A673 (cell line): ENCODE results near the gene ANKMY1. TPM values are rescaled to one million over a fixed set of nuclear protein-coding genes. Genes with fewer than 3 reads are reported as not detected.

ENCODE experiments used
- BruUV-seq: library from RNA; stranded (reverse); fragments of 400-500 nt; replicated peaks from 2 replicates; lab custom pipeline; 2021; lab: Mats Ljungman, UMichigan
- CTCF ChIA-PET: fragments of 300-600 bp; sonication (Branson Sonifier 250); formaldehyde crosslinking; loops from one replicate; lab custom pipeline; 2022; ENCODE audit warnings: antibody characterized with exemption; lab: Charles Lee
- POLR2A ChIA-PET: fragments of 300-600 bp; sonication (Branson Sonifier 250); formaldehyde crosslinking; loops from one replicate; lab custom pipeline; 2022; ENCODE audit warnings: antibody characterized with exemption; ENCODE audit not compliant: low non-redundant PET; lab: Charles Lee
- DNase-seq: peaks from one replicate; pipeline ENCODE4 v3.0.0-alpha.2; 2015; ENCODE audit warnings: low spot score
- H3K27ac ChIP-seq: fragments of 200-600 bp; sonication (generic); 2 replicates; pipeline ENCODE4 v1.5.1; 2016; ENCODE audit warnings: mixed run types, low read depth, mild to moderate bottlenecking, mixed read lengths, antibody characterized with exemption, low read length; ENCODE audit not compliant: poor library complexity, severe bottlenecking
- H3K27me3 ChIP-seq: fragments of 200-600 bp; sonication (generic); replicated peaks from 2 replicates; pipeline ENCODE4 v1.6.1; 2017; ENCODE audit warnings: mixed run types, low read depth, mild to moderate bottlenecking, mixed read lengths, antibody characterized with exemption, low read length; ENCODE audit not compliant: insufficient read depth, poor library complexity
- H3K36me3 ChIP-seq: fragments of 200-600 bp; sonication (generic); 2 replicates; pipeline ENCODE4 v1.6.1; 2016; ENCODE audit warnings: mixed run types, mild to moderate bottlenecking, mixed read lengths, antibody characterized with exemption, low read length; ENCODE audit not compliant: insufficient read depth, poor library complexity, severe bottlenecking
- H3K4me1 ChIP-seq: fragments of 200-600 bp; sonication (generic); 2 replicates; pipeline ENCODE4 v1.6.1; 2017; ENCODE audit warnings: mixed run types, mild to moderate bottlenecking, mixed read lengths, antibody characterized with exemption, low read length; ENCODE audit not compliant: insufficient read depth, poor library complexity, severe bottlenecking
- H3K4me3 ChIP-seq: fragments of 200-600 bp; sonication (generic); 2 replicates; pipeline ENCODE4 v1.5.1; 2016; ENCODE audit warnings: low read depth, mixed run types, mild to moderate bottlenecking, mixed read lengths, low read length; ENCODE audit not compliant: poor library complexity, severe bottlenecking
- H3K9me3 ChIP-seq: fragments of 200-600 bp; sonication (generic); 2 replicates; pipeline ENCODE4 v1.6.1; 2016; ENCODE audit warnings: mixed run types, low read depth, mild to moderate bottlenecking, mixed read lengths, antibody characterized with exemption, low read length; ENCODE audit not compliant: poor library complexity, severe bottlenecking
- CTCF ChIP-seq: fragments of 300-800, 200-600 bp; sonication (generic); conservative IDR thresholded peaks from 2 replicates; pipeline ENCODE4 v1.5.1; 2017; ENCODE audit warnings: low read depth, mild to moderate bottlenecking, antibody characterized with exemption, low read length, moderate library complexity, mixed read lengths
- EZH2 ChIP-seq: fragments of 200-600 bp; sonication (generic); IDR thresholded peaks from 2 replicates; pipeline ENCODE4 v1.6.1; 2017; ENCODE audit warnings: borderline replicate concordance, low read depth, mild to moderate bottlenecking, mixed read lengths, antibody characterized with exemption, low read length; ENCODE audit not compliant: poor library complexity, severe bottlenecking
- intact Hi-C: fragments of 100-400 bp; cut with micrococcal nuclease; formaldehyde crosslinking; loops from one replicate; pipeline ENCODE4 v1.10.0; 2022; ENCODE audit not compliant: unreplicated experiment
- total RNA-seq: library from RNA; stranded (reverse); gene quantifications from 2 replicates; pipeline ENCODE4 v1.2.3, GENCODE V29; 2021

ANKMY1 gene
- total RNA-seq, 1 experiment from 2014 or later = 21.8 TPM

DNA sequence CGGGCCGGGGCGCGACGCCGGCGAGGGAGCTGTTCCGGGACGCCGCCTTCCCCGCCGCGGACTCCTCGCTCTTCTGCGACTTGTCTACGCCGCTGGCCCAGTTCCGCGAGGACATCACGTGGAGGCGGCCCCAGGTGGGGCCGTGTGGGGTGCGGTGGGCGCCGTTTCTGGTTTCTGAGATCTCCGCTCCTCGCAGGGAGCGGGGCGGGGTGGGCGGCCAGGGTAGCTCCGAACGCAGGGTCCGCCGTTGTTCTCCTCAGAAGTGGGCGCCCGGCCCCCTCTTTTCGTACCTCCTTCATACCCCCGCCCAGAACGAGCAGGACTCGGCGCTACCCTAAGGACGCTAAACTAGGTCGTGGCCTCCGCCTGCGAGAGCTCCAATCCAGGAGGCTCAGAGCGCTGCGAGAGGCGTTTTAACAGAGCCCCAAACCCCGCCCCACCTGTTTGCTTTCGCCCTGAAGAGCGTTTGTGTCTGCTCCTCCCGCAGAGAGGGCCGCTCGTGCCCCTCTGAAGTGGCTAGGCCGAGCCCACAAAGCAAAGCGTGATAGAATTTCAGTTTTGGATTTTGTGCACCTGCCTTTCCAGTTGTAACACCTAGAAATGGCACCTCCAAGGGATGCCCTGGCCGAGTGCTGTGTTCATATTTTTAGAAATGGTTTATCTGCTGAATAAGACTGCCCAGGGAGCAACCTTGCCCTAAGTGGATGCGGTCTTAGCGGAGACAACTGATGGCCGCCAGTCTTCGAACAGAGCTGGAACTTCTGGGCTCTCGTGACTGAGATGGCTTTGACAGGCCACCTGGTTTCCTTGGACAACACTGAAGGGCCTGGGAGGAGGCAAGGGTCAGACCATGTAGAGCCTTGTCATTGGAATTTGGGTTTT, 29.4 kb upstream of the ANKMY1 start:
- peaks cover 29% of the 10 kb centered on the region for H3K4me1 ChIP-seq
- peak overlapping the region; percentile 96 for H3K4me3 ChIP-seq
- no peaks in the 10 kb centered on the region for H3K27me3 ChIP-seq
- intact Hi-C loops = loop anchor here (1.0 kb wide), 1 partner anchor 21 kb away; no protein-coding TSS in a partner anchor
- BruUV-seq = no TSS peak
- peaks cover 7% of the 10 kb centered on the region for H3K36me3 ChIP-seq
- ChIA-PET POLR2A (interaction anchor here (0.5 to 0.7 kb wide), 2 partner anchors 13 to 862 kb away, joined by 4 read pairs; no protein-coding TSS in a partner anchor), CTCF (interaction anchor here (2.8 kb wide), 1 partner anchor 21 kb away, joined by 14 read pairs; no protein-coding TSS in a partner anchor)
- H3K27ac ChIP-seq = peak overlapping the region; percentile 97
- peak; percentile 45 for DNase-seq
- no peaks in the 10 kb centered on the region for H3K9me3 ChIP-seq
- TF ChIP-seq CTCF = no peak
- TF ChIP-seq EZH2 = no peak

- Histone ChIP-seq H3K9me3 (no peaks in the 10 kb centered on the region), H3K4me1 (peaks cover 29% of the 10 kb centered on the region), H3K4me3 (peak within 1 kb of the TSS; percentile 96), H3K36me3 (peaks cover 8% of the 10 kb centered on the region), H3K27me3 (no peaks in the 10 kb centered on the region), H3K27ac (peak within 1 kb of the TSS; percentile 97)
- ChIA-PET POLR2A (interaction anchor here (0.5 to 0.7 kb wide), 2 partner anchors 23 to 863 kb away, joined by 4 to 5 read pairs; no protein-coding TSS in a partner anchor), CTCF (interaction anchor here (2.8 kb wide), 1 partner anchor 20 kb away, joined by 14 read pairs; no protein-coding TSS in a partner anchor)
- intact Hi-C loops = loop anchor here (1.0 kb wide), 1 partner anchor 20 kb away; no protein-coding TSS in a partner anchor
- TF ChIP-seq EZH2 (no peak), CTCF (no peak)
- BruUV-seq = no TSS peak
- DNase-seq = peak; percentile 98
Observed at GRCh38 chr2:240586198-240586918, 28.6 kb upstream of the ANKMY1 start, which contains the start of gene CAPN10. Gene CAPN10, plus strand, starts transcription at chr2:240586734. Its CDS starts 178 bp downstream, at chr2:240586912.

DNA sequence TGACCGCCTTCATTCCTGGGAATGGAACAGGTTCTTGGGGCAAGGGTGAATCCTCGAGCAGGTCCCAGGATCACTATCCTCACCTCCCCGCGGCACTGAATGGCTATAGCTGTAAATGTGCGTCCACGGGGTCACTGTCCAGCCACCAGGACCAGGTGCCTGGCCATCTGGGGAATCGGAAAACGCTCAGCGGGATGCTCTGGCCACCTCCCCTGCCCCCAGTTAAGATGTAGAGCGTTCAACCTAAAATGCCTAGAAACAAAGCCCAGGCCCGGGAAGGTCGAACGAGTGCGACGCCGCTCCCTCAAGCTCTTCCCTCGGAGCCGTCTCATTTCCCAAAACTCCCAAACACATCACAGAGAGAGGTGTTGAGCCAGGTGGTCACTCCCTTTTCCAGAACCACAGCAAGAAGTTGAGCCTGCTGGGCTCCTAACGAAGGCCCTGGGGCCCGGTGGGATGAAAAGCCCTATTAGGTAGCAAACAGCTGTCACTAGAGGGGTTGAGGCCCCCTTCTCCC, 28.0 kb upstream of the ANKMY1 start:
- Histone ChIP-seq H3K4me3 (peak overlapping the region; percentile 96), H3K36me3 (peaks cover 8% of the 10 kb centered on the region), H3K27me3 (no peaks in the 10 kb centered on the region), H3K4me1 (peaks cover 29% of the 10 kb centered on the region), H3K9me3 (no peaks in the 10 kb centered on the region), H3K27ac (peak overlapping the region; percentile 97)
- BruUV-seq = TSS peak; percentile 73
- ChIA-PET POLR2A (interaction anchor here (0.5 kb wide), 1 partner anchor 23 kb away, joined by 5 read pairs; no protein-coding TSS in a partner anchor), CTCF (interaction anchor here (2.8 kb wide), 1 partner anchor 20 kb away, joined by 14 read pairs; no protein-coding TSS in a partner anchor)
- TF ChIP-seq EZH2 (no peak), CTCF (no peak)
- no peak for DNase-seq
- intact Hi-C loops = loop anchor here (1.0 kb wide), 1 partner anchor 19 kb away; no protein-coding TSS in a partner anchor
